Left ventricle myocardium inferior (tissue), 1 donor: ENCODE data around the gene ATF5. TPM values are rescaled to one million over a fixed set of nuclear protein-coding genes. Genes with fewer than 3 reads are reported as not detected.
"Not testable (repeated sequence)": the region's sequence is repeated elsewhere in the genome, so short reads cannot be mapped to it uniquely, and the experiment has no call there.

Experiments
- DNase-seq: peaks from one replicate; pipeline ENCODE4 v3.0.0-alpha.2; 2020
- H3K27ac ChIP-seq: fragments of 200-600 bp; replicated peaks from 2 replicates; pipeline ENCODE4 v1.8.0; 2021
- H3K27me3 ChIP-seq: fragments of 200-600 bp; 2 replicates; pipeline ENCODE4 v1.8.0; 2021; ENCODE audit warnings: low read depth
- H3K36me3 ChIP-seq: fragments of 200-600 bp; 2 replicates; pipeline ENCODE4 v1.8.0; 2021
- H3K4me1 ChIP-seq: fragments of 200-600 bp; 2 replicates; pipeline ENCODE4 v1.8.0; 2021
- H3K4me3 ChIP-seq: fragments of 200-600 bp; 2 replicates; pipeline ENCODE4 v1.8.0; 2021; ENCODE audit warnings: mild to moderate bottlenecking, moderate library complexity
- H3K9me3 ChIP-seq: fragments of 200-600 bp; replicated peaks from 2 replicates; pipeline ENCODE4 v1.8.0; 2021
- intact Hi-C: fragments of 100-400 bp; cut with micrococcal nuclease; formaldehyde crosslinking; loops from one replicate; pipeline ENCODE4 v1.11.0; 2022
- total RNA-seq: library from RNA; stranded (reverse); fragmentation: NEBNext Ultra II Directional; extraction: Animal tissue kit (Norgen Biotek cat#: 25700); gene quantifications from one replicate; pipeline ENCODE4 v1.2.1, GENCODE V29; 2021
- TF ChIP-seq, protein P1 (sequence below): fragments of 200-600 bp; IDR thresholded peaks from 2 replicates; pipeline ENCODE4 v1.8.0; 2021; ENCODE audit warnings: antibody characterized with exemption, mild to moderate bottlenecking, borderline replicate concordance
- donor health status: DM: no; HTN: yes; CAD: no; lungs with severe emphysema.

ATF5 gene
- total RNA-seq, 1 donor from 2014 or later = 8.6 TPM

DNA sequence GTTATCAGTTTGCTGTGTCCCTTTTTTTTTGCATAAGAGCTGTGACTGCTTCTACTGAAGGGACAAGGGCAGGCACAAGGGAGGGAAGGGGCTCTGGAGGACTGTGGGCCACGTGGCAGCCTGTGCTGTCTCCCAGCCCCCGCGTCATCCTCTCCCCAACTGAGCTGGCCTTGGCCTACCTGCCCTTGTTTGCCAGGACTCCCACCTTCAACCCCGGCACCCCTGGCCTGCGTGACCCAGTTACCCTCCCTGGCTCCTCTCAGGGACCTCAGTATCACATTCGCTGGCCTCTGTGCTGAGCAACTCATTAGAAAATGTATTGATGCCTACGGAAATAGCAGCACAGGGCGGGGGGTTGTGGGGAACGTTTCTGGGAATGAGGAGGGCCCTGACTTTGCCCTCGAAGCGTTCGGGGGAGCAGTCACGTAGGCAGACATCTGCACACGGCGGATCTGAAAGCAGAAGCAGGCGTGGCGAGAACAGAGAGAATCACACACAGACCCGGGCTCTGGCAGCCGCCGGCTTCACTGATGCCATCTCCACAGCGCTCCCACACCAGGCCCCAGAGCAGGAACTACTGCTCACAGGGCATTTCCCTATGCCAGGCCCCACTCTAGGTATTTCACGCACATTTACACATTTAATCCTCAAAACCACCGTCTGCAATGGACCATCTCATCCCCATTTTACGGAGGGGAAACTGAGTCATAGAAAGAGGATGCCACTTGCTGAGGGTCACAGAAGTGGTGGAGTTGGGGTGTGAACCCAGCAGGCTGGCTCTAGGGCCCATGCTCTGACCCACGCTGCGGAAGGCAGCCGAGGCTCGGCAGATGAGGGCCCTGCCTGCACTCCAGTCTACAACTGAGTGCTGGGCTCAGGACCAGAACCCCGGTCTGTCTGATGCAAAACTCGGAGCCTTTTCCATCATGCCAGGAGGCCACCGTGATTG is 5.7 kb upstream of the ATF5 start:
- Histone ChIP-seq H3K36me3 (peaks cover 64% of the 10 kb centered on the region), H3K27me3 (no peaks in the 10 kb centered on the region), H3K27ac (no peak overlapping the region), H3K9me3 (no peaks in the 10 kb centered on the region), H3K4me1 (peaks cover 35% of the 10 kb centered on the region), H3K4me3 (no peak overlapping the region)
- TF ChIP-seq, protein P1, sequence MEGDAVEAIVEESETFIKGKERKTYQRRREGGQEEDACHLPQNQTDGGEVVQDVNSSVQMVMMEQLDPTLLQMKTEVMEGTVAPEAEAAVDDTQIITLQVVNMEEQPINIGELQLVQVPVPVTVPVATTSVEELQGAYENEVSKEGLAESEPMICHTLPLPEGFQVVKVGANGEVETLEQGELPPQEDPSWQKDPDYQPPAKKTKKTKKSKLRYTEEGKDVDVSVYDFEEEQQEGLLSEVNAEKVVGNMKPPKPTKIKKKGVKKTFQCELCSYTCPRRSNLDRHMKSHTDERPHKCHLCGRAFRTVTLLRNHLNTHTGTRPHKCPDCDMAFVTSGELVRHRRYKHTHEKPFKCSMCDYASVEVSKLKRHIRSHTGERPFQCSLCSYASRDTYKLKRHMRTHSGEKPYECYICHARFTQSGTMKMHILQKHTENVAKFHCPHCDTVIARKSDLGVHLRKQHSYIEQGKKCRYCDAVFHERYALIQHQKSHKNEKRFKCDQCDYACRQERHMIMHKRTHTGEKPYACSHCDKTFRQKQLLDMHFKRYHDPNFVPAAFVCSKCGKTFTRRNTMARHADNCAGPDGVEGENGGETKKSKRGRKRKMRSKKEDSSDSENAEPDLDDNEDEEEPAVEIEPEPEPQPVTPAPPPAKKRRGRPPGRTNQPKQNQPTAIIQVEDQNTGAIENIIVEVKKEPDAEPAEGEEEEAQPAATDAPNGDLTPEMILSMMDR = no peak
- DNase-seq = no peak
- intact Hi-C loops = no loop called here

DNA sequence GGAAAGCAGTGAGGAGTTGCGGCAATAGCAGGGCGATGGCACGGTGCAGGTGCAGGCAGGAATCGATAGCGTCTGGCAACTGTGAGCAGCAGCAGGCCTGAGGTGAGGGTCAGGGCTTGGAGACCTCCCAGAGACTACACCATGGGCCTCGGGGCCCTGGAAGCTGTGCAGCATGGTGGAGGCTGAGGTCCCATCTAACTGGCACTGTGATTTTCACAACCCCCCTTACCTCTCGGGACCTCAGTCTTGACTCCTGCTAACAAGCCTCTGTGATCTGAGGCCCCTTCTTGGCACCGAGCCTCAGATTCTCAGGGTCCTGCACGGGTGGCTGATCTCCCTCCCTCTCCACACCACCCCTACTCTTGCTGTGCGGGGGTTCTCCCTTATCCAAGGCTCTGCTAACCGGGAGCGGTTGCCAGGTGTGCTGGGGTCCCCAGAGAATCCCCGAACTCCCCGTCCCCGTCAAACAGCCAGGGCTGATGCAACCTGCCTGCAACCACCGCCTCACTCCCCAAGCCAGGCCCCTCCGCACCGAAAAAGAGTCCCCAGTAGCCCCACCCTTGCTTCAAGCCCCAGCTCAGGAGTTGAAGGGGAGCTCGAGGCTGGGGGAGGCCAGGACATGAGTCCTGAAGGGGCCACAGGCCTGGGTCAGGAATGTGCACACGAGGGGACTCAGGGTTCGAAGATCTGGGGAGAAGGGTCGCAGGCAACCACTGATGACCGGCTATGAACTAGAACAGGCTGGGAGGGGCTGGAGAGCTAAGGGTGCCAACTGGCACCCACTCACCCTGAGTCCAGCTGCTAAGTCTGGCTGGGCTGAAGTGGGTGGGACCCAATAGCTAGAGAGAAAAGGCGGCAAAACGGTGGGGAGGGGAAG is 4.8 kb upstream of the ATF5 start:
- TF ChIP-seq, protein P1 = no peak
- intact Hi-C loops = no loop called here
- no peaks in the 10 kb centered on the region for H3K27me3 ChIP-seq
- peaks cover 64% of the 10 kb centered on the region for H3K36me3 ChIP-seq
- peaks cover 44% of the 10 kb centered on the region for H3K4me1 ChIP-seq
- DNase-seq = no peak
- no peak overlapping the region for H3K27ac ChIP-seq
- H3K4me3 ChIP-seq = no peak overlapping the region
- H3K9me3 ChIP-seq = no peaks in the 10 kb centered on the region

DNA sequence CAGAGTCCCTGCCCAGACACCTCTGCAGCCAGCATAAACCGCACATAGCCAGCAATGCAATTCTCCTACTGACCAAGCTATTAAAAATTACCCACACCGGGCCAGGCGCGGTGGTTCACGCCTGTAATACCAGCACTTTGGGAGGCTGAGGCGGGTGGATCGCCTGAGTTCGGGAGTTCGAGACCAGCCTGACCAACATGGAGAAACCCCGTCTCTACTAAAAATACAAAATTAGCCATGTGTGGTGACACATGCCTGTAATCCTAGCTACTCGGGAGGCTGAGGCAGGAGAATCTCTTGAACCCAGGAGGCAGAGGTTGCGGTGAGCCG is 4.2 kb upstream of the ATF5 start:
- Histone ChIP-seq H3K4me1 (peaks cover 45% of the 10 kb centered on the region), H3K36me3 (peaks cover 64% of the 10 kb centered on the region)
- H3K27me3 ChIP-seq, DNase-seq, H3K9me3 ChIP-seq, H3K27ac ChIP-seq, intact Hi-C loops, H3K4me3 ChIP-seq: not testable (repeated sequence)

DNA sequence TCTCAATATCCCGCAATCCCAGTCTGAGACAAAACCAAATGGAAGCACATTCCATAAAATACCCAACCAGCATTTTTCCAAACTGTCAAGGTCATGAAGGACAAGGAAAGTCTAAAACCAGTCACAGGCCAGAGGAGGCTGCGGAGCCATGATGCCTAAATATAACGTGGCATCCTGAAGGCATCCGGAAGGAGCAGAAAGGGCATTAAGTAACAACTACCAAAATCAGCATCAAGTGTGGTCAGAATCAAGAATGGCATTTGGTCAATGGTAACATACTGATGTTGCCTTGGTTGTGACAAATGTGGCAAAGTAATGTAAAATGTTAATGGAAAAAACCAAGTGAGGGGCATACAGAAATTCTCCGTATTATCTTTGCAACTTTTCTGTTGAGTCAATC is 3.5 kb upstream of the ATF5 start:
- intact Hi-C loops = no loop called here
- no peak for DNase-seq
- TF ChIP-seq, protein P1 = no peak
- no peak overlapping the region for H3K4me3 ChIP-seq
- H3K27me3 ChIP-seq = no peaks in the 10 kb centered on the region
- no peaks in the 10 kb centered on the region for H3K9me3 ChIP-seq
- H3K4me1 ChIP-seq = peaks cover 45% of the 10 kb centered on the region
- no peak overlapping the region for H3K27ac ChIP-seq
- H3K36me3 ChIP-seq = peaks cover 64% of the 10 kb centered on the region

- H3K27ac ChIP-seq = no peak overlapping the region
- no peak overlapping the region for H3K4me3 ChIP-seq
- TF ChIP-seq, protein P1 = no peak
- intact Hi-C loops = no loop called here
- H3K9me3 ChIP-seq = no peaks in the 10 kb centered on the region
- H3K4me1 ChIP-seq = peaks cover 45% of the 10 kb centered on the region
- peaks cover 58% of the 10 kb centered on the region for H3K36me3 ChIP-seq
- no peak for DNase-seq
- no peaks in the 10 kb centered on the region for H3K27me3 ChIP-seq
These were observed 2.5 kb upstream of the ATF5 start for GRCh38 chr19:49926515-49926914.
